HAP-1 (cell line): ENCODE data around the gene TBK1.

Source experiments
- DNase-seq, 2 experiments: peaks; one replicate each; pipeline ENCODE4 v3.0.0-alpha.2; 2016 to 2020; ENCODE audit warnings: low spot score in 2 of 2
- H3K27me3 ChIP-seq: fragments of 250-450 bp; sonication (Bioruptor Pico); 2 replicates; pipeline ENCODE4 v1.5.1; 2020; ENCODE audit warnings: low read depth, mild to moderate bottlenecking, moderate library complexity
- H3K36me3 ChIP-seq: fragments of 250-450 bp; sonication (Bioruptor Pico); replicated peaks from 2 replicates; pipeline ENCODE4 v1.5.1; 2020; ENCODE audit warnings: mild to moderate bottlenecking
- H3K4me1 ChIP-seq: fragments of 250-450 bp; sonication (Bioruptor Pico); 2 replicates; pipeline ENCODE4 v1.5.1; 2020; ENCODE audit warnings: mild to moderate bottlenecking
- H3K4me3 ChIP-seq: fragments of 250-450 bp; sonication (Bioruptor Pico); 2 replicates; pipeline ENCODE4 v1.5.1; 2020; ENCODE audit warnings: mild to moderate bottlenecking, moderate library complexity
- H3K9me3 ChIP-seq: fragments of 250-450 bp; sonication (Bioruptor Pico); 2 replicates; pipeline ENCODE4 v1.5.1; 2020; ENCODE audit warnings: mild to moderate bottlenecking, moderate library complexity
- in situ Hi-C: fragments of 300-500 bp; cut with MboI; formaldehyde crosslinking; loops from 3 replicates; pipeline ENCODE4 v1.14.3; 2020; ENCODE audit warnings: low sequenced_read_pairs, inconsistent platforms, mixed read lengths

TBK1 gene

GRCh38 chr12:64430886-64431285 lies 21.0 kb upstream of the TBK1 start:
- in situ Hi-C loops = loop anchor here (25.0 kb wide), 1 partner anchor 281 kb away; no protein-coding TSS in a partner anchor
- DNase-seq = no peak
- Histone ChIP-seq H3K4me1 (no peaks in the 10 kb centered on the region), H3K9me3 (no peaks in the 10 kb centered on the region), H3K27me3 (no peaks in the 10 kb centered on the region), H3K36me3 (peaks cover 94% of the 10 kb centered on the region), H3K4me3 (no peak overlapping the region)

GRCh38 chr12:64431791-64432190 lies 20.1 kb upstream of the TBK1 start:
- Histone ChIP-seq H3K9me3 (no peaks in the 10 kb centered on the region), H3K4me3 (no peak overlapping the region), H3K36me3 (peaks cover 96% of the 10 kb centered on the region), H3K4me1 (no peaks in the 10 kb centered on the region), H3K27me3 (no peaks in the 10 kb centered on the region)
- DNase-seq = no peak
- in situ Hi-C loops = loop anchor here (25.0 kb wide), 1 partner anchor 281 kb away; no protein-coding TSS in a partner anchor

- Histone ChIP-seq H3K36me3 (peaks cover 98% of the 10 kb centered on the region), H3K27me3 (no peaks in the 10 kb centered on the region), H3K4me3 (no peak overlapping the region), H3K9me3 (no peaks in the 10 kb centered on the region), H3K4me1 (no peaks in the 10 kb centered on the region)
- in situ Hi-C loops = loop anchor here (25.0 kb wide), 1 partner anchor 278 kb away; no protein-coding TSS in a partner anchor
- DNase-seq = no peak
These were observed 18.0 kb upstream of the TBK1 start for GRCh38 chr12:64433915-64434314.

GRCh38 chr12:64440100-64440499 lies 11.8 kb upstream of the TBK1 start:
- DNase-seq = no peak
- Histone ChIP-seq H3K4me1 (no peaks in the 10 kb centered on the region), H3K4me3 (no peak overlapping the region), H3K27me3 (no peaks in the 10 kb centered on the region), H3K9me3 (no peaks in the 10 kb centered on the region), H3K36me3 (peaks cover 88% of the 10 kb centered on the region)
- in situ Hi-C loops = loop anchor here (25.0 kb wide), 1 partner anchor 272 kb away; no protein-coding TSS in a partner anchor

- Histone ChIP-seq H3K9me3 (no peaks in the 10 kb centered on the region), H3K4me3 (no peak overlapping the region), H3K27me3 (no peaks in the 10 kb centered on the region), H3K4me1 (peaks cover 10% of the 10 kb centered on the region), H3K36me3 (peaks cover 65% of the 10 kb centered on the region)
- in situ Hi-C loops = loop anchor here (25.0 kb wide), 1 partner anchor 267 kb away; no protein-coding TSS in a partner anchor
- no peak for DNase-seq
These were observed 6.4 kb upstream of the TBK1 start for GRCh38 chr12:64445490-64445889.

GRCh38 chr12:64446295-64446694 lies 5.6 kb upstream of the TBK1 start:
- Histone ChIP-seq H3K9me3 (no peaks in the 10 kb centered on the region), H3K36me3 (peaks cover 57% of the 10 kb centered on the region), H3K4me3 (no peak overlapping the region), H3K4me1 (peaks cover 16% of the 10 kb centered on the region), H3K27me3 (no peaks in the 10 kb centered on the region)
- no peak for DNase-seq
- in situ Hi-C loops = loop anchor here (25.0 kb wide), 1 partner anchor 266 kb away; no protein-coding TSS in a partner anchor

GRCh38 chr12:64450057-64450640 lies 1.8 kb upstream of the TBK1 start:
- H3K36me3 ChIP-seq = peaks cover 30% of the 10 kb centered on the region
- H3K27me3 ChIP-seq = no peaks in the 10 kb centered on the region
- H3K4me1 ChIP-seq = peaks cover 28% of the 10 kb centered on the region
- no peaks in the 10 kb centered on the region for H3K9me3 ChIP-seq
- no peak for DNase-seq
- no peak overlapping the region for H3K4me3 ChIP-seq
- in situ Hi-C loops = no loop called here

- Histone ChIP-seq H3K9me3 (no peaks in the 10 kb centered on the region), H3K27me3 (no peaks in the 10 kb centered on the region), H3K4me3 (peak overlapping the region; percentile 79), H3K36me3 (peaks cover 22% of the 10 kb centered on the region), H3K4me1 (peaks cover 28% of the 10 kb centered on the region)
- in situ Hi-C loops = no loop called here
- peak; percentile 73 to 81 for DNase-seq
These were observed 1.0 kb upstream of the TBK1 start for GRCh38 chr12:64450711-64451486.

GRCh38 chr12:64452559-64453329 lies 824 bp downstream of the TBK1 start:
- peak overlapping the region; percentile 79 for H3K4me3 ChIP-seq
- in situ Hi-C loops = no loop called here
- DNase-seq = peak in 1 of 2 experiments; percentile 34
- peaks cover 13% of the 10 kb centered on the region for H3K36me3 ChIP-seq
- H3K27me3 ChIP-seq = no peaks in the 10 kb centered on the region
- H3K9me3 ChIP-seq = no peaks in the 10 kb centered on the region
- H3K4me1 ChIP-seq = peaks cover 28% of the 10 kb centered on the region

- H3K4me1 ChIP-seq = peaks cover 17% of the 10 kb centered on the region
- H3K36me3 ChIP-seq = peaks cover 18% of the 10 kb centered on the region; the same call in 1 of the 2 replicates
- H3K4me3 ChIP-seq = no peak overlapping the region
- DNase-seq = no peak
- H3K9me3 ChIP-seq = no peaks in the 10 kb centered on the region
- H3K27me3 ChIP-seq = no peaks in the 10 kb centered on the region
- in situ Hi-C loops = no loop called here
These were observed 3.6 kb downstream of the TBK1 start for GRCh38 chr12:64455506-64455905.

GRCh38 chr12:64456119-64456518 lies 4.2 kb downstream of the TBK1 start:
- in situ Hi-C loops = no loop called here

GRCh38 chr12:64457032-64457431 lies 5.1 kb downstream of the TBK1 start:
- in situ Hi-C loops = no loop called here
- DNase-seq = no peak
- Histone ChIP-seq H3K4me1 (peaks cover 12% of the 10 kb centered on the region), H3K4me3 (no peak overlapping the region), H3K9me3 (no peaks in the 10 kb centered on the region), H3K36me3 (peaks cover 22% of the 10 kb centered on the region), H3K27me3 (no peaks in the 10 kb centered on the region)

More at GRCh38 chr12:64456119-64456518, 4.2 kb downstream of the TBK1 start:
- Histone ChIP-seq H3K4me3 (no peak overlapping the region), H3K9me3 (no peaks in the 10 kb centered on the region), H3K36me3 (peaks cover 18% of the 10 kb centered on the region; the same call in 1 of the 2 replicates), H3K27me3 (no peaks in the 10 kb centered on the region), H3K4me1 (peaks cover 14% of the 10 kb centered on the region)
- no peak for DNase-seq

- H3K4me3 ChIP-seq = no peak overlapping the region
- no peaks in the 10 kb centered on the region for H3K27me3 ChIP-seq
- DNase-seq = no peak
- in situ Hi-C loops = no loop called here
- no peaks in the 10 kb centered on the region for H3K9me3 ChIP-seq
- H3K4me1 ChIP-seq = peaks cover 12% of the 10 kb centered on the region
- H3K36me3 ChIP-seq = peaks cover 22% of the 10 kb centered on the region
These were observed 5.5 kb downstream of the TBK1 start for GRCh38 chr12:64457466-64457865.
